GM12878 (cell line): Measurements from ENCODE around the gene PHLDB1. TPM values are rescaled to one million over a fixed set of nuclear protein-coding genes. Genes with fewer than 3 reads are reported as not detected.

ENCODE experiments used
- ATAC-seq: fragments of 200-7000 bp; cut with Tn5 transposase; 3 replicates; pipeline ENCODE4 v1.9.1; 2020; ENCODE audit warnings: mild to moderate bottlenecking, moderate library complexity
- BruUV-seq: library from RNA; stranded (reverse); fragments of 400-500 nt; replicated peaks from 2 replicates; lab custom pipeline; 2021; lab: Mats Ljungman, UMichigan
- CTCF ChIA-PET: fragments of 300-600 bp; sonication (Branson Sonifier 250); formaldehyde crosslinking; extraction: SDS; loops from one replicate; lab custom pipeline; 2021; ENCODE audit warnings: inconsistent platforms; lab: Yijun Ruan, JAX
- POLR2A ChIA-PET: fragments of 350-600 bp; formaldehyde crosslinking; extraction: SDS; loops from one replicate; lab custom pipeline; 2021; ENCODE audit warnings: inconsistent platforms; lab: Charles Lee
- RAD21 ChIA-PET: fragments of 300-600 bp; sonication (Branson Sonifier 250); formaldehyde crosslinking; loops from one replicate; lab custom pipeline; 2023; ENCODE audit warnings: antibody characterized with exemption; ENCODE audit not compliant: unreplicated experiment; lab: Charles Lee
- SMC1A ChIA-PET: fragments of 300-600 bp; sonication (Branson Sonifier 250); formaldehyde crosslinking; loops from one replicate; lab custom pipeline; 2023; ENCODE audit not compliant: unreplicated experiment, uncharacterized antibody; lab: Charles Lee
- DNase-seq: peaks from one replicate; pipeline ENCODE4 v3.0.0-alpha.2; 2011; ENCODE audit warnings: low read depth, low spot score
- FAIRE-seq: peaks from 3 replicates; lab custom pipeline; 2011; peaks lifted over from hg19 to GRCh38; lab: Jason Lieb, UNC
- H2AFZ ChIP-seq: 2 replicates; pipeline ENCODE4 v1.6.0; 2011; ENCODE audit warnings: low read depth, low read length, control low read depth; ENCODE audit not compliant: control insufficient read depth
- H3K27ac ChIP-seq: 2 replicates; pipeline ENCODE4 v1.5.1; 2011; ENCODE audit warnings: control low read depth; ENCODE audit not compliant: control insufficient read depth, insufficient read depth
- H3K27me3 ChIP-seq, 2 experiments: replicated peaks in 1 of 2; 2 replicates each; pipeline versions ENCODE4 v1.6.0 to v1.6.1; 2011; ENCODE audit warnings: low read length in 1 of 2; ENCODE audit not compliant: control insufficient read depth in 2 of 2, insufficient read depth in 2 of 2
- H3K36me3 ChIP-seq, 2 experiments: 2 replicates each; pipeline ENCODE4 v1.5.1; 2011; ENCODE audit warnings: low read length in 1 of 2; ENCODE audit not compliant: control insufficient read depth in 2 of 2, insufficient read depth in 2 of 2
- H3K4me1 ChIP-seq: 2 replicates; pipeline ENCODE4 v1.6.1; 2011; ENCODE audit warnings: mild to moderate bottlenecking, low read length, moderate library complexity, mixed read lengths; ENCODE audit not compliant: control insufficient read depth, insufficient read depth
- H3K4me2 ChIP-seq: 2 replicates; pipeline ENCODE4 v1.6.0; 2011; ENCODE audit warnings: control low read depth; ENCODE audit not compliant: control insufficient read depth, insufficient read depth
- H3K4me3 ChIP-seq: fragments of 200-600 bp; sonication (generic); 2 replicates; pipeline ENCODE4 v1.5.1; 2016
- H3K79me2 ChIP-seq: 2 replicates; pipeline ENCODE4 v1.6.0; 2011; ENCODE audit warnings: low read length; ENCODE audit not compliant: control insufficient read depth, insufficient read depth
- H3K9ac ChIP-seq: 2 replicates; pipeline ENCODE4 v1.8.0; 2011; ENCODE audit warnings: low read length, control low read depth, mixed read lengths; ENCODE audit not compliant: control insufficient read depth, insufficient read depth
- H3K9me3 ChIP-seq: replicated peaks from 3 replicates; pipeline ENCODE4 v1.5.1; 2011; ENCODE audit warnings: mild to moderate bottlenecking, low read length; ENCODE audit not compliant: control insufficient read depth, insufficient read depth
- H4K20me1 ChIP-seq: 2 replicates; pipeline ENCODE4 v1.6.0; 2011; ENCODE audit not compliant: control insufficient read depth, insufficient read depth
- BHLHE40 ChIP-seq, 2 experiments: fragments of 450-650 bp in 1 of 2; IDR thresholded peaks; 2 replicates each; pipeline ENCODE4 v1.6.1; 2011 to 2017; ENCODE audit warnings: low read depth in 2 of 2, borderline replicate concordance in 1 of 2, improper control_type of control experiment in 1 of 2, low read length in 1 of 2, mild to moderate bottlenecking in 1 of 2
- CBX5 ChIP-seq: sonication (generic); IDR thresholded peaks from 2 replicates; pipeline ENCODE4 v1.6.1; 2016; ENCODE audit warnings: low read depth, moderate library complexity, mild to moderate bottlenecking, inconsistent platforms
- GATAD2B ChIP-seq: fragments of 450-650 bp; conservative IDR thresholded peaks from 2 replicates; pipeline ENCODE4 v1.6.1; 2017; ENCODE audit warnings: low read depth, mild to moderate bottlenecking, moderate library complexity
- RELA ChIP-seq: fragments of 450-650 bp; IDR thresholded peaks from 2 replicates; pipeline ENCODE4 v1.8.0; 2014; ENCODE audit warnings: borderline replicate concordance; ENCODE audit not compliant: partially characterized antibody
- SREBF2 ChIP-seq: IDR thresholded peaks from 2 replicates; pipeline ENCODE4 v1.6.1; 2012; ENCODE audit warnings: mild to moderate bottlenecking, low read length
- TCF7 ChIP-seq: IDR thresholded peaks from 2 replicates; pipeline ENCODE4 v1.6.1; 2014; ENCODE audit warnings: antibody characterized with exemption, borderline replicate concordance
- ZBTB40 ChIP-seq: fragments of 450-650 bp; IDR thresholded peaks from 2 replicates; pipeline ENCODE4 v1.6.1; 2016; ENCODE audit warnings: mild to moderate bottlenecking, moderate library complexity, borderline replicate concordance
- WGBS: methylation state at CpG from one replicate; pipeline ENCODE4 v1.1.6; 2016; ENCODE audit warnings: low lambda C conversion rate; ENCODE audit not compliant: insufficient replicate concordance, insufficient coverage; ENCODE audit errors: missing lambda C conversion rate; 5-methylcytosine and 5-hydroxymethylcytosine counted together
- in situ Hi-C: fragments of 300-500 bp; cut with MboI; formaldehyde crosslinking; loops from 9 replicates; pipeline ENCODE4 v1.14.3; 2018; ENCODE audit warnings: mixed read lengths
- intact Hi-C: fragments of 100-400 bp; cut with micrococcal nuclease; formaldehyde crosslinking; loops from one replicate; pipeline ENCODE4 v1.14.2; 2022; ENCODE audit not compliant: unreplicated experiment
- polyA plus RNA-seq, 11 experiments: library from polyadenylated mRNA; depleted of rRNA in 4 of 11; unstranded in 6 of 11; stranded (reverse) in 5 of 11; fragments of >200 nt; fragmentation: Nextera tagmentation in 4 of 11; fragmentation: Illumina TruSeq in 1 of 11; extraction: Ambion mirVana in 4 of 11; extraction: Trizol in 1 of 11; gene quantifications; 1 replicate in 1 of 11; 2 replicates in 10 of 11; pipeline versions ENCODE4 v1.2.1 to v1.2.3, GENCODE V29; 2011 to 2016; ENCODE audit warnings: inconsistent platforms in 2 of 11, missing spikeins in 2 of 11, low read depth in 1 of 11
- total RNA-seq, 4 experiments: library from RNA; depleted of rRNA in 3 of 4; stranded (reverse); fragments of >200 nt in 3 of 4; fragmentation: Illumina TruSeq in 1 of 4; extraction: Trizol in 1 of 4; gene quantifications; 2 replicates each; pipeline versions ENCODE4 v1.2.1 to v1.2.3, GENCODE V29; 2013 to 2021

PHLDB1 gene
- total and polyA plus RNA-seq, 10 of the 15 experiments (the other 5 are each of a cell fraction or from before 2014, with no cell fraction given), result 0.03 to 0.26 (median 0.18) TPM; not detected in 4

GRCh38 chr11:118615282-118615975 is 8.0 kb downstream of the PHLDB1 start:
- H3K27ac ChIP-seq, result no peak overlapping the region
- DNase-seq, result no peak
- intact Hi-C loops (no loop called here), in situ Hi-C loops (no loop called here)
- 0 out of 2 replicates have a peak, but pooled peaks cover 3% of the 10 kb centered on the region for H3K4me1 ChIP-seq
- H3K4me3 ChIP-seq, result no peak overlapping the region
- ChIA-PET RAD21 (no interaction called here), POLR2A (no interaction called here), SMC1A (no interaction called here), CTCF (interaction anchor here (0.9 kb wide), 1 partner anchor 20 kb away, joined by 3 read pairs; no protein-coding TSS in a partner anchor)
- FAIRE-seq, result no peak
- no peaks in the 10 kb centered on the region for H3K79me2 ChIP-seq
- TF ChIP-seq CBX5 (no peak), ZBTB40 (no peak), SREBF2 (no peak), TCF7 (no peak), GATAD2B (no peak), BHLHE40 (IDR thresholded peaks at IDR 0.05; ENCODE audit: borderline replicate concordance in 1 of 2, low read depth in 2 of 2, low read length in 1 of 2) (no peak), RELA (no peak)
- no peak overlapping the region for H3K9ac ChIP-seq
- H3K4me2 ChIP-seq, result no peak overlapping the region
- H3K27me3 ChIP-seq, result peaks cover 8 to 11% of the 10 kb centered on the region in 2 experiments; a peak in 3 of 4 replicates
- no peaks in the 10 kb centered on the region for H3K9me3 ChIP-seq
- H2AFZ ChIP-seq, result no peak overlapping the region
- H3K36me3 ChIP-seq, result no peaks in the 10 kb centered on the region
- 36% methylated on average over 6 of the region's 6 CpGs for WGBS
- no peaks in the 10 kb centered on the region for H4K20me1 ChIP-seq
- no peak for ATAC-seq
- no TSS peak for BruUV-seq
